HL-60 (cell line): ENCODE results near the gene HSF2.

Experiments
- DNase-seq, 2 experiments: peaks; one replicate each; pipeline ENCODE4 v3.0.0-alpha.2; 2010 to 2020; ENCODE audit warnings: low read depth in 1 of 2, low spot score in 1 of 2
- H3K27ac ChIP-seq: fragments of 250-450 bp; sonication (Bioruptor Pico); replicated peaks from 2 replicates; pipeline ENCODE4 v1.5.1; 2020; ENCODE audit warnings: mild to moderate bottlenecking, moderate library complexity
- H3K27me3 ChIP-seq: fragments of 250-450 bp; sonication (Bioruptor Pico); 2 replicates; pipeline ENCODE4 v1.5.1; 2021; ENCODE audit warnings: mild to moderate bottlenecking, moderate library complexity; ENCODE audit not compliant: insufficient read depth, poor library complexity, severe bottlenecking
- H3K4me3 ChIP-seq: replicated peaks from 2 replicates; pipeline ENCODE4 v1.5.1; 2011; ENCODE audit warnings: mild to moderate bottlenecking, control low read depth, low read length; ENCODE audit not compliant: insufficient read depth
- CTCF ChIP-seq: IDR thresholded peaks from one replicate; pipeline ENCODE4 v1.5.1; 2011; ENCODE audit warnings: low read length, control low read depth, inconsistent platforms; ENCODE audit not compliant: insufficient read depth
- GABPA ChIP-seq: IDR thresholded peaks from 2 replicates; pipeline ENCODE4 v1.6.1; 2012; ENCODE audit warnings: low read depth
- POLR2AphosphoS5 ChIP-seq: IDR thresholded peaks from 2 replicates; pipeline ENCODE4 v1.6.1; 2012; ENCODE audit warnings: low read depth
- REST ChIP-seq: IDR thresholded peaks from 2 replicates; pipeline ENCODE4 v1.6.1; 2012; ENCODE audit warnings: low read depth; ENCODE audit not compliant: insufficient replicate concordance
- SPI1 ChIP-seq: IDR thresholded peaks from 2 replicates; pipeline ENCODE4 v1.6.1; 2012; ENCODE audit warnings: low read depth, mild to moderate bottlenecking, borderline replicate concordance

The HSF2 gene

GRCh38 chr6:122438975-122439374 lies 39.5 kb downstream of the HSF2 start:
- TF ChIP-seq REST = no peak
- no peak for TF ChIP-seq POLR2AphosphoS5
- no peak for TF ChIP-seq GABPA
- no peak for TF ChIP-seq CTCF
- TF ChIP-seq SPI1 = no peak
- no peak overlapping the region for H3K27ac ChIP-seq
- no peak for DNase-seq
- H3K27me3 ChIP-seq = no peaks in the 10 kb centered on the region
- H3K4me3 ChIP-seq = no peak overlapping the region

GRCh38 chr6:122445274-122445673 lies 45.8 kb downstream of the HSF2 start:
- H3K4me3 ChIP-seq = no peak overlapping the region
- no peak overlapping the region for H3K27ac ChIP-seq
- DNase-seq = peak in 1 of 2 experiments; percentile 36
- TF ChIP-seq POLR2AphosphoS5 (no peak), CTCF (no peak), REST (no peak), GABPA (no peak), SPI1 (no peak)
- no peaks in the 10 kb centered on the region for H3K27me3 ChIP-seq

- Histone ChIP-seq H3K4me3 (no peak overlapping the region), H3K27ac (no peak overlapping the region), H3K27me3 (no peaks in the 10 kb centered on the region)
- no peak for TF ChIP-seq REST
- TF ChIP-seq CTCF = no peak
- TF ChIP-seq SPI1 = no peak
- no peak for TF ChIP-seq GABPA
- no peak for TF ChIP-seq POLR2AphosphoS5
- no peak for DNase-seq
These were observed 49.6 kb downstream of the HSF2 start for GRCh38 chr6:122449069-122449468.
